GM23248 (cell line): ENCODE measurements around the gene CUX1.

ENCODE experiments used
- EZH2 ChIP-seq: fragments of 200-600 bp; sonication (generic); IDR thresholded peaks from 2 replicates; pipeline ENCODE4 v1.6.1; 2018; ENCODE audit warnings: antibody characterized with exemption, mild to moderate bottlenecking; ENCODE audit not compliant: insufficient read depth, poor library complexity, severe bottlenecking
- EZH2phosphoT487 ChIP-seq: fragments of 200-600 bp; sonication (generic); IDR thresholded peaks from 2 replicates; pipeline ENCODE4 v1.6.1; 2018; ENCODE audit warnings: antibody characterized with exemption, moderate library complexity, mild to moderate bottlenecking, low read depth; ENCODE audit not compliant: insufficient read depth

GRCh38 chr7:102049765-102050164 lies 232.3 kb downstream of the CUX1 start:
- TF ChIP-seq EZH2 = no peak
- TF ChIP-seq EZH2phosphoT487 = no peak
